Left lobe of liver (tissue), 2 donors: ENCODE results near the gene RBPJ. TPM values are rescaled to one million over a fixed set of nuclear protein-coding genes. Genes with fewer than 3 reads are reported as not detected.
A peak's percentile ranks its signal among the peaks of the same experiment; 100 is the strongest.

Experiments
- ATAC-seq: fragments of 200-7000 bp; cut with Tn5 transposase; one replicate; pipeline ENCODE4 v1.9.1; 2020; ENCODE audit warnings: mild to moderate bottlenecking, moderate library complexity
- DNase-seq: peaks from one replicate; pipeline ENCODE4 v3.0.0-alpha.2; 2020; ENCODE audit warnings: low spot score
- total RNA-seq: library from RNA; stranded (reverse); gene quantifications from one replicate; pipeline ENCODE4 v1.2.1, GENCODE V29; 2021
- donor health status: DM: no; HTN: no; CAD: no; lungs with moderate emphysema.
- donor health status: DM: no; HTN: yes; CAD: no.

RBPJ gene
- total RNA-seq = 21.5 TPM

DNA sequence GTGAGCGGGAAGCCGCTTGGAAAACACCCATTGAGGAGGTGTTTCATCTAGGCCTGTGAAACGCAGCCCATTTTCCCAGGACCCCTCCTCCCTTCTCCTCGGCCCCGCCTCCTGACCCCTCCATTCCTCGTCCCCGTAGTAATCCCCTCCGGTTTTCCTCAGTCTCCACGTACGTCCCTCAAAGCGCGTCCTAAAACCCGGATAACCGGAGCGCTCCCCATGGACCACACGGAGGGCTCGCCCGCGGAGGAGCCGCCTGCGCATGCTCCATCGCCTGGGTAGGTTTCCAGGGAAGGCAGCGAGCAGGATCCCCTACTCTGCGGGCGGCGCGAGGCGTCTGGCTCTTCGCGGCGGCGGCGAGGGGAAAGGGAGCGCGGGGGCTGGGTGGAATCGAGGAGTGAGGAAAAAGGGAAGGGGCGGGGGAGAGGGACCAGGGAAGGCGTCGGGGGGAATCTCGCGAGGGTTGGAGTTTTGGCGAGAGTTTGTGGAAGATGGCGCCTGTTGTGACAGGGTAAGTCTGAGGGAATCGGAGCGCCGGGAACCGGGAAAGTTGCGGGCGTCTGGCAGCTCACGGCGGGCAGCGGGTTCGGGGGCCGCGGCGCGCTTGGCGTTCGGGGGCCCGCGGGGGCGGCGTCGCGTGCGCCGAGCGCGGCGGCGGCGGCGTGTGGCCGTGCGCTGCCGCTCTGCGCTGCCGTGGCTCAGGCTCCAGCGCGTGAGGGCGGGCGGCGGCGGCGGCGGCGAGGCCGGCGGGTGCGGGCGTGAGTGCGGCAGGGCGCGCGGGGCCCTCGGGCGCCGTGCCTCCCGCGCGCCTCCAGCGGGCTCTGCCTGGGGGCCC, at the start of gene RBPJ:
Gene RBPJ (plus strand): TSS at position 477 of the 835 bp plus-strand sequence. CDS start 15 bp downstream, at position 492.
- peak; percentile 95 for DNase-seq
- peak; percentile 79 for ATAC-seq

DNA sequence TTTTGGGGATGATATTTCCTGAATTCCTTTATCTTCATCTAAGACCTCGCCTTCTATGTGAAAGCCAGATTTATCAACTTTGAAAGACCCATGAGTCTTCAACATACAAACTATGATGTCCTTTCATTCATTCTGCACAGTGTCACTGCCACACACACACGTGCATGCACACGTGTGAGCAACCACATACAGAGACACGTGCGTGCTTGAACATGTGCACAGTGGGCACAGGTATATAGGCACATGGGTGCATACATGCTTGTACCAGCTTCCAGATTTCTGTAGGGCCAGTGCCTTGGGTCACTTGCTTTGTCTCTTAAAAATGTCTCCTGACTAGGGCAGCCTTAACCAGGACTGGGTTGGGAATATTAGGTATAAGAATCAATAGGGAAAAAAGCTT, 49.1 kb upstream of the RBPJ start:
- ATAC-seq (no peak), DNase-seq (no peak)

DNA sequence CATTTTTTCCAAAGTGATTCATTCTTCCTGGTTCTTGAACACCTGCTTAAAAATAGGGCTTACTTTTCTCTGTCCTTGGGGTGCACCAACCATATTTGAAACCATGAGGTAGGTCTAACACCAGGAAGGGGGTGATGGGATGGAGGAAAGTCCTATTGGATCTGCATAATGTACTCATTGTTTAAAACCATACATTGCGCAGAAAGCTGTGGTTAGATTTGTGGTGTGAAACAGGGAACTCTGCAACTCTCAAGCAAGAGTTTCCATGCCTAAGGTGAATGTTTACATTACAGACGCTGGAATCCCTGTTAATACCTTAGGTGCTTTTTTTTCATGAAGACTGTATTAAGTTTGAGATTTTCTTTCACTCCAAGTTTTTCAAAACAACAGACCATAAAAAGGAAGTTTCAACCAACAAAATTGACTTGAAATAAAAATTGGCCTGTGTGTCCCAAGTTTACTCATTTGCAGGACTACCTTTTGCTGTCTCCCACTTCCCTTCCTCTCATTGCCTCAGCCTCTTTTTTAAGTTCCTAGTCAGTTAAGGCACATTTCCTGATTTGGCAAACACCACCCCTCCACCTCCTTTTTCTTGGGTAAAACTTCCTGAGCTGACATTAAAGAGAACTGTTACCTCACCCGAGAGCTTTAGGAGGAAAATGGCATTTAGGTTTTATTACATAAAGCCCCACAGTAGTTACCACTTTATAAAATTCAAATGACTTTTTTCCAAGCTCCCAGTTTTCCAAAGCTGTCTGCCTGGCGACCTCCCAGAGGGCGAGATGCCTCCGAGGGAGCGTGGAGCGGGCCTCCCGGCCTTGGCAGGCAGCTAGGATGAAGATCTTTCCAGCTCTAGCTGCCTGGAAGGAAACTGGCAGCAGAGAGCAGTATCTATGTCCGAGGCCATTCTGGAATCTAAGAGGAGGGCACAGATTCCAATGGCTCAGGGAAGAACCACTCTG, 47.9 kb upstream of the RBPJ start:
- ATAC-seq (no peak), DNase-seq (no peak)

DNA sequence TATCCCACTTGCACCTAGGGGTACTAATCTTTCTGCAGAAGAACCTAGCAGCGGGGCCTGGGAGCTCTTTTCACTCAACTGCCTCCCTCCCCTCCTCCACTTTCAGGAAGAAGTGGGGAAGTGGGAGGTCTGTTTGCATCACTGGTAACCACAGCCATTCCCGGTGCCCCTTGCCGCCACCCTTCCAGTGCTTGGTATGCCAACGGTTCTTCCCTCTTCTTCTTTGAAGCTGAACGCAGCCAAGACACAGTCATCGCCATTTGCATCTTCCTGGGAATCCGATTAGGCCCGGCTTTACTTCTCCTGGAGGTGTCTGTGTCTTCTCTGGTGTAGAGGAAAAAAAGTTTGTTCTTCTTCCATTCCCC, 47.2 kb upstream of the RBPJ start:
- no peak for DNase-seq
- ATAC-seq = no peak

DNA sequence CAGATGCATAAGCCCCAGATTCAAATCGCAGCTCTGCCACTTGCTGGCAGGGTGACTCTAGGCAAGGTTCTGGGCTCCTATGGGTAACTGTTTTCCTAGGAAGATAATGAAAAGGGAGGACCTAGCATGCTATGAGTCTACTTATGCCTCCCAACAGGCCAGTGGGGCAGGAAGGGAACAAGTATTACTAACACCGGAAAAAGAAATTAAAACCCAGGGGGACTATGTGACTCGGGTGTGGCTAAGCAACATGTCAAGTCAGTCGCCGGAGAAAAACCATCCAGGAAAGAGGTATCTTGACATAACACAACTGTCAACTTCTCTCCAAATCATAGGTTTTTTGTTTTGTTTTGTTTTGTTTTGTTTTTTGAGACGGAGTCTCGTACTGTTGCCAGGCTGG, 45.5 kb upstream of the RBPJ start:
- DNase-seq = no peak
- ATAC-seq = no peak

DNA sequence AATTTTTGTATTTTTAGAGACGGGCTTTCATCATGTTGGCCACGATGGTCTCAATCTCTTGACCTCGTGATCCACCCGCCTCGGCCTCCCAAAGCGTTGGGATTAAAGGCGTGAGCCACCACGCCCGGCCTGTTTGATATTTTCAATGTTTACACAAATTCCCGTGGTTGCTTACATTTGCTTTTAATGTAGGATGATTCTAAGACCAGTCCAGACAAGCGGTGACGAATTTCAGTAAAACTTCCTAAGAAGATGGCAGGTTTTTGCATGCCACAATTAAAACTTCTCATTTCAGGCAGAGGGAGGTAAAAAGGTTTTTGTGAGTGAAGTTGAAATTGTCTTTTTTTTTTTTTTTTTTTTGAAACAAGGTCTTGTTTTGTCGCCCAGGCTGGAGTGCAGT, 41.4 kb upstream of the RBPJ start:
- ATAC-seq (no peak), DNase-seq (no peak)

DNA sequence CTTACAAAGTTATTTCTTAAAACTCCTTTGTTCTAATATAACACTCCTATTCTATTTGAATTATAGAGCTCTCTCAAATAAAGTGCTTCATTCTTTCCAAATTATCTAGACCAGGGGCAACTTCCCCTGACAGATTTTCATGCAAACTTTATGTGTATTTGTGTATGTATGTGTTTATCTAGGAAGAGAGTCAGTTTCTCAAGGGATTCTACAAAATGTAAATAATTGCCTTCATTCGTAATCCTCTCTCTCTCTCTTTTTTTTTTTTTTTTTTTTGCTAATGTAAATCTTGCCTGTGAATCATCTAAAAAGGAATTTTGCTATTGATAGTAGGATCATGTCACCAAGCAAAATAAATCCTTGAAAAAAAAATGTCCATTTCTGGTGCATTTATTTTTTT, 38.9 kb upstream of the RBPJ start:
- ATAC-seq (no peak), DNase-seq (no peak)

DNA sequence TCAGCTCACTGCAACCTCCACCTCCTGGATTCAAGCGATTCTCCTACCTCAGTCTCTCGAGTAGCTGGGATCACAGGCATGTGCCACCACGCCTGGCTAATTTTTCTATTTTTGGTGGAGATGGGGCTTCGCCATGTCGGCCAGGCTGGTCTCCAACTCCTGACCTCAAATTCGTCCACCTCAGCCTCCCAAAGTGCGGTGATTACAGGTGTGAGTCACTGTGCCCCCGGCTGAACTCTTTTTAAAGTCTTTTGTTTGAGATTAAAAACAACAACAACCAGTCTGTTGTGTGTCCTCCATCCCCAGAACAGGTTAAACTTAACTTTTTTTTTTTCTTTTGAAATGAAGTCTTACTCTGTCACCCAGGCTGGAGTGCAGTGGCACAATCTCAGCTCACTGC, 36.3 kb upstream of the RBPJ start:
- no peak for DNase-seq
- ATAC-seq = no peak

DNA sequence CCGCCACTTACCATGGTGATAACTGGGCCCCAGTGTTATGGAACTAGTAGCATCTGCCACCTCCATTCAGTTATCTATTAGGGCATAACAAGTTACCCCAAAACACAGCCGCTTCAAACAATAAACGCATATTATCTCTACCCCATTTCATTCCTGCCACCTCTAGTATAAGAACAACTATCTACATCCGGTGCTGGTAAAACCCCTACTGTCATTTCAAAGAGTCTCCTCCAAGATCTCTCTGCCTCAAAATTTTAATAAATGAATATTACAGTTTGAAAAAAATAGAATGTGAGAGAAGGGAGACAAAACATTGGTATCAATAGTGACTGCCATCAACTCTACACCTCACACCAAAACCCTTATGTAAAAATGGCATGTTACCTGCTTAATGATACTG, 35.5 kb upstream of the RBPJ start:
- ATAC-seq (no peak), DNase-seq (no peak)

DNA sequence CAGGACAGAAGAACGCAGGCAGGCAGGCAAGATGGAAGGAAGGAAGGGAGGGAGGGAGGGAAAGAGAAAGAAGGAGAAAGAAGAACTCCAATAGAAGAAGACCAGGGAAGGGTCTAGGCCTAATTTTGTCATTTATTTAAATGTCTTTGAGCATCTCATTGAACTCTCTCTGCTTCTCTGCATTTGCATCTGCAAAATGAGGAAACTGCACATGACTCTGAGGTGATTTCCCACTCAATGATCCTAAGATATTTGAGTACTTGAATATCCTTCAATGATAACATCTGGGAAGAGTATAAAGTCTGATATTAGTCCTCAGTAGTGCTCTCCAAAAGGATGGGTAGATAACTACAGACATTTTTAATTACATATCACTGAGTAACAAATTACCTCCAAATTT, 33.1 kb upstream of the RBPJ start:
- DNase-seq (no peak), ATAC-seq (no peak)

DNA sequence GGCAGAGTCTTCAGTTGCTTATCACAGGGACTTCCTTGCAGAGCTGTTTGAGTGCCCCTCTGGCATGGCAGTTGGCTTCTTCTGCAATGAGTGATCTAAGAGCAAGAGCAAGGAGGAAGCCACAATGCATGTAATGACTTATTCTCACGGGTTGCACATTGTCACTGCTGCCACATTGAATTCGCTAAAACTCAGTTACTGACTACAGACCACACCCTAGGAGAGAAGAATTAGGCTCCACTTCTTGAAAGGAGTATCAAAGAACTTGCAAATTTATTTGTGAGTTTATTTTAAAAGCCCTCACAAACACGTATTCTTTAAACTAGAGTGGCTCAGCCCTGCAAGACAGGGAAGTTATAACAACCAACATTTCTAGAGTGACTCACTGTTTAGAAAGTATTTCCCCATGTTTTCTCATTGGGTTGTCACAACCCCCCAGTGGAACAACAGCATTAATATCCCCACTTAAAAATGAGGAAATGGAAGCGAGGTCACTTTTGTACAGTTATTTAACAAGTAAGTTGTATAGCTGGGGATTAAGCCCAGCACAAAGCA, 32.4 kb upstream of the RBPJ start:
- DNase-seq (no peak), ATAC-seq (peak; percentile 35)

DNA sequence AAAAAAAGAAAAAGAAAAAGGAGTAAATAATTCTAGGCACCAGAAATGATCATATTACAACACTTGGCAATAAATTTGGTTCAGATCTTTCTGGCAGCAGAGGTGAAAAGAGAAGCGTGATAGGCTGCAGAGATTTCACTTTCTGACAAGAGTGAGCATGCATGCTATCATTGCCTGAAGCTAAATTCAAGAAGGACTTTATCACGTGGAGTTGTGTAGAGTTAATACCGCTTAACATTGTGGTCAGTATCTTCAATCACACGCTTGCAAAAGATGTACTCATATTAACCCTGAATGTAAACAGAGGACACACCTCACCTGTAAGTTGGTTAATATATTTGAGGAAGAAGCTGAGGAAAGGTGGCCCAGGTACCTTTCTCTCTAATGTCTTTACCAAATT, 31.4 kb upstream of the RBPJ start:
- DNase-seq = no peak
- no peak for ATAC-seq

DNA sequence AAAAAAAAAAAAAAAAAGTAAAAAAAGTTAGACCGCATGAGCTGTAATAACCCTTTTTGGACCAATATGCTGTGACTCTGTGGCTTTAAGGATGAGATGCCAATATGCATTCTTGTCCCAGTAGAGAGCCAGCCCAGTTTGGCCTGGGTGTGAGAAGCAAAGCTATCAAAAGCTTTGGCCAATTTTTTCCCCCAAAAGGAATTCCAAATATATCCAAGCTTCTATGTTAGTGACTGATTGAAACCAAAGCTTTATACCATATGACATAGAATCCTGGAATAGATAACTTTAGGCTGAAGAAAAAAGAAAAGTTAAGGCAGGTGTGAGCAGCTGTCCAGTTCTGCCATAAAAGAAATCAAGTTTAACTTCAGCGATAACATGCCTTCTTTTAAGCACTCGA, 30.5 kb upstream of the RBPJ start:
- DNase-seq = no peak

DNA sequence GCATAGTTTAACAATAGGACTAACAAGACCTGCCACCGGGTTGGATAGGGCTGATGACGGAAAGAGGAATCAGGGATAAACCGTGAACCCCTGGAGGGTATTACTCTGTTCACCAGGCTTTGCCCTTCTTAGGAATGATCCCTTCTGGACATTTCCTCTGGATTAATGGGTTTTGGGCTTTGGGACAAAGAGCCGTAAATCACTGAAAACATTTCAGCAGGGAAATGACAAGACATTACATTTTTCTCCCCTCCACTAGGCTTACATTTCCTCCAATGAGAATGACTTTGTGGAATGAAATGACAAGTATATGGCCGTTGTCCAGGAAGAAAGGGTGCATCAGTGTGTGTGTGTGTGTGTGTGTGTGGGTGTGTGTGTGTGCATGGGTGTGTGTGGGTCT, 25.9 kb upstream of the RBPJ start:
- ATAC-seq = no peak

More for the DNA sequence above, 30.5 kb upstream of the RBPJ start:
- no peak for ATAC-seq

DNA sequence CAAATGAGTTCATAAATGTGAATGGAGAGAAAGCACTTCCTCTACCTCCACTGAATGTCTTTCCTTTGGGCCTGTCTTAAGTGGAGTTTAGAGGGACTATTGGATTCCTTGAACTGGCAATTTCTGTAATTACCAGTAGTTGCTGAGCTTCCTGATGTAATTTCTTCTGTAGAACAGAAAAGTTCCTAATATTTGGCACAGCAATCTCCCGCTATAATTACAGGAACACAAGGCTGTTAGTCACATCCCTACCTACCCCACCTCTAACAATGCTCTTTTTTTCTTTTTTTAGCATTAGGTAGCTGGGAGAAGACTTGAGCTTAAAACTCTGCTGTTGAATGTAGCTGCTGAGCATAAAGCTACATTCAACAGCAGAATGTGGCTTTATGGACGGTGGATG, 24.8 kb upstream of the RBPJ start:
- no peak for ATAC-seq
- no peak for DNase-seq

More for the DNA sequence above, 25.9 kb upstream of the RBPJ start:
- no peak for DNase-seq

DNA sequence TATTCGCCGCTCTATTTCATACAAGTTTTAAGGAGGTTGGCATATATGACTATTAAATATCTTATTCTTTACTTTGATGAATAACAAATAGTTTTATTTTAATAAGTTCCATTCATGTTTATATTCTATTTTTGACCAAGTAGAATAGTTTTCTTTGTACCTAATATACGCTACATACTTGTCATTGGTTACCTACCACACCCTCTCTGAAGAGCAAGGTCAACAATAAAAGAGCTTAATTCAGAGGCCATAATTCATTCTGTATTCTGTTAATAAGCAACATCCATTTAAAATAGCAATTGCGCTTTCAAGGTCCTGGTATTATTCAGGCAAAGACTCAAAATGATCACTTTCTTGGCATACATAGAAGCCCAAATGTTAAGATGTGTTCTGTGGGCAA, 24.3 kb upstream of the RBPJ start:
- ATAC-seq = no peak

DNA sequence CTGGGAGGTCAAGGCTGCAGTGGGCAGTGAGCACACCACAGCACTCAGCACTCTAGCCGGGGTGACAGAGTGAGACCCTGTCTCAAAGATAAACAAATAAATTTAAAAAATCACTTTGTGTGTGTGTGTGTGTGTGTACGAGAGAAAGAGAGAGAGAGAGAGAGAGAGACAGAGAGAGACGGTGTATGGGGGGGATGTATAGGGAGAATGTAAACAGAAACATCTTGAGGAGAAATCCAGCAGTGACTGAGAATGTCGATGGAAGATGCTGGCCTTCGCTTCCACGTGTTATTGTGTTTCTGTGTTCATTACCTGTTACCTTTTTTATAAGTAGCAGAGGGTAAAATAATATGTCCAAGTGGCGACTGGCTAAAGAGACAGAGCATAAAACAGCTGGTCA, 23.6 kb upstream of the RBPJ start:
- DNase-seq (no peak), ATAC-seq (no peak)

More for the DNA sequence above, 24.3 kb upstream of the RBPJ start:
- no peak for DNase-seq

DNA sequence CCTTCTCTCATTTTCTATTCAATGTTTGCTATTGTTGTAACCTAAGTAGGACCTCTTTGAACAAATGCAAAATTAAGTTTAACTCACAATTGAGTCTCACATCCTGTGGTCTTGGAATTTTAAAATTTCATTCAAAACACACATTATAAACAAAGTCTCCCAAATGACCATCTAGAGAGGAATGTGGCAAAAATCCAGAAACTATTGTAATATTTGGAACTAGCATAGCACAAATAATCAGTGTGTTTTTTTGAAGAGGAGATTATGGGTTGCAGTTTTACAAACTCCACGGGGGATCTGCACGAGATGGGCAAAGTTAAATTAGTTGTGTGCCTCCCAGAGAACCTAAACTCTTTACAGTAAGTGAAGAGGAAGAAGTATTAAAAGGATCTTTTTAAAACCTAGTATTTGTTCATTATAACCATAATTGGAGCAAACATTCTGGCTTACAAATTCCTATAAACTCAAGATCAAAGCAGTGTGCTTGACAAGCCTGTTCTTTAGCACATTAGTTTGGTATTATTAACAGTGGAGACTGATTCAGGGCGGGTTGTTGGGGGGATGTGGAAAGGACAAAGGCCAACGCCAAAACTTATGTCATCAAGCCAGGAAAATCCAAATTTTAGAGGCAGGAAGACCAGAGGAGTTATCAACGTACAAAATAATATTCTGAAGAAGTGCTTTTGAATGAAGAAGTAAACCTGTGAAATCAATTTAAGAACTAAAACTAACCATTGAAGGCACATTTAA, 22.4 kb upstream of the RBPJ start:
- no peak for ATAC-seq
- DNase-seq = no peak

DNA sequence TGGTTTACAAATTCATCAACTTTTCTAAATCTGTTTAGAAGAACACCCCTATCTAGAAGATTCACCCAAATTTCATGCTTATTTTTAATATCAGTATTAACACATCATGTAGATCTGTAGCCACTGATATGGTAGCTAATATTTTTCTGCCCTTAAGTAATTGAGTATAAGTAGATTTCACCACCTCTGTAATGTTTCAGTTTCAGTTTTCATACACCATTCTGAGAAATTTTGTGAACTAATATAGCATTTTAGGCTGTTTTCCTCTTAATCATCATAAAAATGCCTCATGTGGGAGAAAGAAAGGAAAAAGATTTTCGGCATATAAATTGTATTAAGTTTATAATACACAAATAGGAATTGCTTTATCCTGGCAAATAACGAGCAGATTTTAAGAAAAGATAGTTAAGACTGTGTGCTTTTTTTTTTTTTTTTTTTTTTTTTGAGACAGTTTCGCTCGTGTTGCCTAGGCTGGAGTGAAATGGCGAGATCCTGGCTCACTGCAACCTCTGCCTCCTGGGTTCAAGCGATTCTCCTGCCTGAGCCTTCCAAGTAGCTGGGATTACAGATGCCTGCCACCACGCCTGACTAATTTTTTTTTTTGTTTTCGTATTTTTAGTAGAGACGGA, 21.4 kb upstream of the RBPJ start:
- no peak for DNase-seq
- no peak for ATAC-seq
